ENCODE results near the gene AQP2. TPM values are rescaled to one million over a fixed set of nuclear protein-coding genes. Genes with fewer than 3 reads are reported as not detected.

Gene AQP2
- total RNA-seq, 6 experiments from 2014 or later: not detected

DNA sequence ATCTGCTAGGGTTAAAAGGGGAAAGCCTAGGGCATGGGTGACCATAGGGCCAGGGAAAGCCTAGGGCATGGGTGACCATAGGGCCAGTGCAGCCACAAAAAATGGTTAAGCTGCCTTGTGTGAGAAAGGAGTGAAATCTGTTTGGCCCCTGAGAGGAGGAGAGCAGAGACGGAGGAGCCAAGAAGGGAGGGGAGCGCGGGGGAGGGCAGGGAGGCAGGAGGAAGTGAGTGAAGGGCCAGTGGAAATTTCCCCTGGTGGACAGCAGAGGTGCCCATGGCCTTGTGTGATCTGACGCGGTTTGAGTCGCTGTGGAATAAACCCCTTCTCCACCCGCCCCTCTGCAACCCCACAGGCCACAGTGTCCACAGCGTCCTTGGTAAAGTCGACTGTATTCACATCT lies 21.6 kb downstream of the AQP2 start:
- Histone ChIP-seq H3K9me3 (no peaks in the 10 kb centered on the region), H3K36me3 (no peaks in the 10 kb centered on the region), H3K4me1 (peaks cover 0 to 18% (median 0%) of the 10 kb centered on the region in 4 donors), H3K27ac (no peak overlapping the region), H3K4me3 (no peak overlapping the region), H3K27me3 (no peaks in the 10 kb centered on the region)
- DNase-seq (no peak), ATAC-seq (no peak)
- TF ChIP-seq POLR2A (IDR thresholded peaks at IDR 0.05): no peak
- TF ChIP-seq, protein P1, sequence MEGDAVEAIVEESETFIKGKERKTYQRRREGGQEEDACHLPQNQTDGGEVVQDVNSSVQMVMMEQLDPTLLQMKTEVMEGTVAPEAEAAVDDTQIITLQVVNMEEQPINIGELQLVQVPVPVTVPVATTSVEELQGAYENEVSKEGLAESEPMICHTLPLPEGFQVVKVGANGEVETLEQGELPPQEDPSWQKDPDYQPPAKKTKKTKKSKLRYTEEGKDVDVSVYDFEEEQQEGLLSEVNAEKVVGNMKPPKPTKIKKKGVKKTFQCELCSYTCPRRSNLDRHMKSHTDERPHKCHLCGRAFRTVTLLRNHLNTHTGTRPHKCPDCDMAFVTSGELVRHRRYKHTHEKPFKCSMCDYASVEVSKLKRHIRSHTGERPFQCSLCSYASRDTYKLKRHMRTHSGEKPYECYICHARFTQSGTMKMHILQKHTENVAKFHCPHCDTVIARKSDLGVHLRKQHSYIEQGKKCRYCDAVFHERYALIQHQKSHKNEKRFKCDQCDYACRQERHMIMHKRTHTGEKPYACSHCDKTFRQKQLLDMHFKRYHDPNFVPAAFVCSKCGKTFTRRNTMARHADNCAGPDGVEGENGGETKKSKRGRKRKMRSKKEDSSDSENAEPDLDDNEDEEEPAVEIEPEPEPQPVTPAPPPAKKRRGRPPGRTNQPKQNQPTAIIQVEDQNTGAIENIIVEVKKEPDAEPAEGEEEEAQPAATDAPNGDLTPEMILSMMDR (IDR thresholded peaks at IDR 0.05): no peak
- WGBS (ENCODE audit: insufficient coverage, low coverage, low lambda C conversion rate, missing lambda C conversion rate): 86% methylated on average over 9 of the region's 9 CpGs
- intact Hi-C loops (cut with DNase I): loop anchor here (5.0 kb wide), 2 partner anchors 85 to 100 kb away; partner anchors contain the start of gene ASIC1 (in 1 of the 2)

DNA sequence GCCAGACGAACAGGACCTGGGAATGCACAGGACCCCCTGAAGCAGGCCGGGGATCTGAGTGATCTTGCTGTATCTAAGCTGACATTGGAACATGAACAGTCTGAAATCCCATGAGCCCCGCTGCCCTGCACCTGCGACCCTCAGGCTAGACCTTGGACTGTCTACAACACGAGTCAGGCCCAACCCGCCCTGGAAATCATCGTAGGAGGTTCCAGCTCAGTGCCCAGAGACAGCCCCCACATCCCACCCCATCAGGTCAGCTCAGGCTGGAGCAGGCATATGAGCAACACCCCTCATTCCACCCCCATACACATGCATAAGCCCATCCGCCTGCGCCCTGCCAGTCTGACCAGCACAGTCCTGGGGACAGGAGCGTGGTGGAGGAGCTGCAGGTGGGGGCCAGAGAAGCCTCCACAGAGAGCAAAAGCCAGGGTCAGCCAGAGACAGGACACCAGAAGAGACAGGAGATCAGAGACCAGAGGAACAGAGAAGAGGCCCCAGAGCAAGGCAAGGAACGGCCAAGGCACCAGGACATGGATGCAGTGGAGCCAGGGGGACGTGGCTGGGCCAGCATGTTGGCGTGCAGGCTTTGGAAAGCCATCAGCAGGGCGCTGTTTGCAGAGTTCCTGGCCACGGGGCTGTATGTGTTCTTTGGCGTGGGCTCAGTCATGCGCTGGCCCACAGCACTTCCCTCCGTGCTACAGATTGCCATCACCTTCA lies 22.3 kb downstream of the AQP2 start, which contains the start of gene AQP6:
Gene AQP6, plus strand, starts transcription at position 307 of the 720 bp plus-strand sequence. Its CDS starts 227 bp downstream, at position 534.
- TF ChIP-seq, protein P1 (IDR thresholded peaks at IDR 0.05): no peak
- TF ChIP-seq POLR2A (IDR thresholded peaks at IDR 0.05): no peak
- Histone ChIP-seq H3K27me3 (no peaks in the 10 kb centered on the region), H3K9me3 (no peaks in the 10 kb centered on the region), H3K36me3 (no peaks in the 10 kb centered on the region), H3K27ac (no peak within 1 kb of the TSS), H3K4me1 (peaks cover 0 to 11% (median 0%) of the 10 kb centered on the region in 4 donors), H3K4me3 (no peak within 1 kb of the TSS)
- intact Hi-C loops (cut with DNase I): loop anchor here (5.0 kb wide), 2 partner anchors 84 to 100 kb away; partner anchors contain the start of gene ASIC1 (in 1 of the 2)
- peak; percentile 25 to 60 (median 48) for ATAC-seq
- WGBS (ENCODE audit: insufficient coverage, low coverage, low lambda C conversion rate, missing lambda C conversion rate): 76% methylated on average over 6 of the region's 18 CpGs
- peak in 1 of 3 donors; percentile 80 for DNase-seq

DNA sequence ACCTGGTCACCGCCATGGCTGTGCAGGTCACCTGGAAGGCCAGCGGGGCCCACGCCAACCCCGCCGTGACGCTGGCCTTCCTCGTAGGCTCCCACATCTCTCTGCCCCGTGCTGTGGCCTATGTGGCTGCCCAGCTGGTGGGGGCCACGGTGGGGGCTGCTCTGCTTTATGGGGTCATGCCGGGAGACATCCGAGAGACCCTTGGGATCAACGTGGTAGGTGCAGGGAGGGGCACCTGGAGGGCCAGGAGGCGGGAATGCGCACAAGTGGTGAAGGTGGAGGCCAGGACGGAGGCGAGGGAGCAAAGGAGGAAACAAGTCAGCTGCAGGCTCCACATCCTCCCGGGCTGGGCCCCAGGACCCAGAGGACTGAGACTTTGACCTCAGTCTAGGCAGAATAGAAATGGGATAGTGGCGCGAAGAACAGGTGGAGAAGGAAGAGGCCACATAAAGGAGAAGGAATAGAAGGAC lies 22.9 kb downstream of the AQP2 start:
- TF ChIP-seq, protein P1 (IDR thresholded peaks at IDR 0.05): no peak
- no peak for TF ChIP-seq POLR2A (IDR thresholded peaks at IDR 0.05)
- Histone ChIP-seq H3K4me1 (peaks cover 0 to 5% (median 0%) of the 10 kb centered on the region in 4 donors), H3K27me3 (no peaks in the 10 kb centered on the region), H3K36me3 (no peaks in the 10 kb centered on the region), H3K27ac (no peak overlapping the region), H3K9me3 (no peaks in the 10 kb centered on the region), H3K4me3 (no peak overlapping the region)
- intact Hi-C loops (cut with DNase I): loop anchor here (5.0 kb wide), 2 partner anchors 84 to 99 kb away; partner anchors contain the start of gene ASIC1 (in 1 of the 2)
- ATAC-seq: peak in 2 of 4 donors; percentile 4 to 7
- WGBS (ENCODE audit: insufficient coverage, low coverage, low lambda C conversion rate, missing lambda C conversion rate): 67% methylated on average over 17 of the region's 19 CpGs
- DNase-seq: no peak

DNA sequence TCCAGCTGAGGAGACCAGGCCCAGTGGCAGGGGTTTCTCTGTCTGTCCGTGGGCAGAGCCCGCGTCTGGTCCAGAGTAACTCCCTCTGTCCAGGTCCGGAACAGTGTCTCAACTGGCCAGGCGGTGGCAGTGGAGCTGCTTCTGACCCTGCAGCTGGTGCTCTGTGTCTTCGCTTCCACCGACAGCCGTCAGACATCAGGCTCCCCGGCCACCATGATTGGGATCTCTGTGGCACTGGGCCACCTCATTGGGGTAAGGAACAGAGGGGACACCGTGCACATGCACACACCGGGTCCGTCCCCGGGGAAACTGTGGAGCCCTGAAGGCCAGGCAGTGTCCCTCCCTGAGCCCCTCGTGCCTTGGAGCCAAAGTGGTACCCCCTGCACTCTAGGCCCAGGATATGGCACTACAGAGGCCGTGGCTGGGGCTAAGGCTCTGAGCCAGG lies 23.7 kb downstream of the AQP2 start:
- intact Hi-C loops (cut with DNase I): loop anchor here (5.0 kb wide), 2 partner anchors 83 to 98 kb away; partner anchors contain the start of gene ASIC1 (in 1 of the 2)
- no peak overlapping the region for H3K4me3 ChIP-seq

More for the DNA sequence above, 23.7 kb downstream of the AQP2 start:
- ATAC-seq: peak; percentile 86 to 90 (median 89)
- no peaks in the 10 kb centered on the region for H3K9me3 ChIP-seq
- H3K27me3 ChIP-seq: no peaks in the 10 kb centered on the region
- no peaks in the 10 kb centered on the region for H3K4me1 ChIP-seq
- TF ChIP-seq POLR2A (IDR thresholded peaks at IDR 0.05): no peak
- TF ChIP-seq, protein P1 (IDR thresholded peaks at IDR 0.05): peak; percentile 48 to 72 (median 62)
- H3K27ac ChIP-seq: no peak overlapping the region
- DNase-seq: peak; percentile 73 to 80 (median 77)
- H3K36me3 ChIP-seq: no peaks in the 10 kb centered on the region
- 40% methylated on average over 1 of the region's 15 CpGs for WGBS (ENCODE audit: insufficient coverage, low coverage, low lambda C conversion rate, missing lambda C conversion rate)
